ENCODE measurements around the gene FGF7.

GRCh38 chr15:49473031-49473430, 50.0 kb downstream of the FGF7 start:
- TF ChIP-seq, protein P1, sequence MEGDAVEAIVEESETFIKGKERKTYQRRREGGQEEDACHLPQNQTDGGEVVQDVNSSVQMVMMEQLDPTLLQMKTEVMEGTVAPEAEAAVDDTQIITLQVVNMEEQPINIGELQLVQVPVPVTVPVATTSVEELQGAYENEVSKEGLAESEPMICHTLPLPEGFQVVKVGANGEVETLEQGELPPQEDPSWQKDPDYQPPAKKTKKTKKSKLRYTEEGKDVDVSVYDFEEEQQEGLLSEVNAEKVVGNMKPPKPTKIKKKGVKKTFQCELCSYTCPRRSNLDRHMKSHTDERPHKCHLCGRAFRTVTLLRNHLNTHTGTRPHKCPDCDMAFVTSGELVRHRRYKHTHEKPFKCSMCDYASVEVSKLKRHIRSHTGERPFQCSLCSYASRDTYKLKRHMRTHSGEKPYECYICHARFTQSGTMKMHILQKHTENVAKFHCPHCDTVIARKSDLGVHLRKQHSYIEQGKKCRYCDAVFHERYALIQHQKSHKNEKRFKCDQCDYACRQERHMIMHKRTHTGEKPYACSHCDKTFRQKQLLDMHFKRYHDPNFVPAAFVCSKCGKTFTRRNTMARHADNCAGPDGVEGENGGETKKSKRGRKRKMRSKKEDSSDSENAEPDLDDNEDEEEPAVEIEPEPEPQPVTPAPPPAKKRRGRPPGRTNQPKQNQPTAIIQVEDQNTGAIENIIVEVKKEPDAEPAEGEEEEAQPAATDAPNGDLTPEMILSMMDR (conservative IDR thresholded peaks at IDR 0.05), result no peak
- TF ChIP-seq ZFX (IDR thresholded peaks at IDR 0.05), result no peak
